ENCODE measurements around the gene ATP2C1. TPM values are rescaled to one million over a fixed set of nuclear protein-coding genes. Genes with fewer than 3 reads are reported as not detected.

Gene ATP2C1
- 10 to 100 TPM; 62.3 to 87.2 (median 76.6) TPM for total RNA-seq

DNA sequence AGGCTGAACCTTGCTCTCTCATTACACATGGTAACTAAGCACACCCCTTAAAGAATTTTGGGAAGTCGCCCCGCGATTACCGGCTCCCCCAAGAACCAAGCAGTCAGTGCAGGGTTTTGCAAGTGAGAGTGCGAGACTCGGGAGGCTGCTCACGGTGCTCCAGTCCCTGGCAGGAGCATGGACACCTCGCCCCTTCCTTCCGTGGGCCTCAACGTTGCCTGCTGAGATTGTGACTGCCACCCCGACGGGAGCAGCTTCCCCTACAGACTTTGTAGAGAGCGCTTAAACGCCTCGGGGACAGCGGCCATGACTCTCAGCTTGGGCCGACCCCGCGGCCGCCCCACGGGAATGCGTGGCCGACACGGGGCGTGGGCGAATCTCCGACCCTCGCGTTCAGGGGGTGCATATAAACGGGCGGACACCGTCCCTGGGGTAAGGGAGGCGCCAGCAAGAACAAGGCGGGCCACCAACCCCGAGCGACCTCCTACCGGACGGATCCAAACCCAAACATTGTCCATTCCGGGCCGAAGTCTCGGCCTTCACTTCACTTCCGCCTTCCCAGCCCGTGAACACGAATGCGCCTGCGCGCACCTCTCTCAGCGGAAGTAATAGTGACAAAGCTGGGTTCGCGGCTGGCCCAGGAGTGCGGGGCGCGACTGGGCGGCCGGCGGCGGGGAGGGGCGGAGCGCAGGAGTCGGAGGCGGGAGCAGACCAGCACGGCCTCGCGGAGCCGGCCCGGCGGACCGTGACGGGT is at the start of gene ATP2C1:
ATP2C1 (plus strand) TSS at position 709 of the 754 bp plus-strand sequence. CDS start 686 bp downstream, outside the sequence.
- TF ChIP-seq, protein P1, sequence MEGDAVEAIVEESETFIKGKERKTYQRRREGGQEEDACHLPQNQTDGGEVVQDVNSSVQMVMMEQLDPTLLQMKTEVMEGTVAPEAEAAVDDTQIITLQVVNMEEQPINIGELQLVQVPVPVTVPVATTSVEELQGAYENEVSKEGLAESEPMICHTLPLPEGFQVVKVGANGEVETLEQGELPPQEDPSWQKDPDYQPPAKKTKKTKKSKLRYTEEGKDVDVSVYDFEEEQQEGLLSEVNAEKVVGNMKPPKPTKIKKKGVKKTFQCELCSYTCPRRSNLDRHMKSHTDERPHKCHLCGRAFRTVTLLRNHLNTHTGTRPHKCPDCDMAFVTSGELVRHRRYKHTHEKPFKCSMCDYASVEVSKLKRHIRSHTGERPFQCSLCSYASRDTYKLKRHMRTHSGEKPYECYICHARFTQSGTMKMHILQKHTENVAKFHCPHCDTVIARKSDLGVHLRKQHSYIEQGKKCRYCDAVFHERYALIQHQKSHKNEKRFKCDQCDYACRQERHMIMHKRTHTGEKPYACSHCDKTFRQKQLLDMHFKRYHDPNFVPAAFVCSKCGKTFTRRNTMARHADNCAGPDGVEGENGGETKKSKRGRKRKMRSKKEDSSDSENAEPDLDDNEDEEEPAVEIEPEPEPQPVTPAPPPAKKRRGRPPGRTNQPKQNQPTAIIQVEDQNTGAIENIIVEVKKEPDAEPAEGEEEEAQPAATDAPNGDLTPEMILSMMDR (IDR thresholded peaks at IDR 0.05; ENCODE audit: low read depth): no peak

GRCh38 chr3:130844462-130844861 is 49.4 kb upstream of the ATP2C1 start:
- TF ChIP-seq, protein P1 (IDR thresholded peaks at IDR 0.05; ENCODE audit: low read depth): no peak

DNA sequence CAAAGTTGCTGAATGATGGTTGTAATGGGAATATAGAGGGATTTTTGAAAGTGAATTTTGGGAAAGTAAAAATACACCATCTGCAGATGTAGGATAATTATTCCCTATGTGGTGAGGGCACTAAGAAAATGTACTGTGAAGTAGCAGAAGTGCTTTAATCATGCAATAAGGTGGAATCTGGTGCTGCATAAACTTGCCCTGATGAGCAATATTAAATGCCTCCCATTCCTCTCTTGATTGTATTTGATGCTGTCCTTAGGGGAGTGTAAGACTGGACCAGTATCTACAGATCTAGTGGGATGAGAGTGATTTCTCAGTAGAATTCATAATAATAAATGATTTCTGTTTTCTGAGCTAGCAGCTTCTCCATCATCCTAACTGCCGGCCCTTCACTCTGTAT is 47.7 kb upstream of the ATP2C1 start:
- TF ChIP-seq, protein P1 (IDR thresholded peaks at IDR 0.05; ENCODE audit: low read depth): no peak

GRCh38 chr3:130849091-130849552 is 44.8 kb upstream of the ATP2C1 start:
- TF ChIP-seq, protein P1 (IDR thresholded peaks at IDR 0.05; ENCODE audit: low read depth): no peak

DNA sequence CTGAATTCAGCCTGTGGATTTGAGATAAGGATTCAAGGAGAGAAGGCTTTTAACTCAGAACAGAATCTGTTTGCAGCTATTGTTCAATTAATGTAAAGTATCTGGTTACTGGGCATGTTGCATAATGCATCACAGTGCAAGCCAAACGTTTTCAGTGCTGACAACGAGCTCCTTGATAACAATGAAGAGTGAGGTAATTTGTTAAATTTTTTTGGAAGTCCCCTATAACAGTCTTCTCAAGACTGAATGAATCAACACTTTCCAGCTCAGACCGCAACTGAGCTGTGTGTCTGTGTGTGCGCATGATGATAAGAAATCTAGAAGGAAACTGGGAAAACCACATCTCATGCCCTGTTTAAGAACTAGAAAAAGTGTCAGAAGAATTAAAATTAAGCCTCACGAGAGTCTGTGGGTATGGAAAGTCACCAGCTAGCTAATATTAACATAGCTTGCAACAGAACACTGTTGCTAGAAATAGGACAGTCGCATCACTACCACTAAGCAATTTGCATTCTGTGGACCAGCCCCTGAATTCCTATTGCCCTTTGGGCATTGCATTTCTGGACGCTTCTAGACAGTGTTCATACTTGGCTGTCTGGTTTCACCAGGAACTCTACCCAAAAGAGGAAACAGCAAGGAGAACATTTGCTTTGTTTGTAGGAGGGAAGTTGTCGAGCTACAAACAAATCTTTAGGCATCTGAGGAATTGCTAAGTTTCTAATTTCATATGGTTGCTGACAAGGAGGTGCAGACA is 43.7 kb upstream of the ATP2C1 start:
- TF ChIP-seq, protein P1 (IDR thresholded peaks at IDR 0.05; ENCODE audit: low read depth): no peak

GRCh38 chr3:130850843-130851242 is 43.0 kb upstream of the ATP2C1 start:
- TF ChIP-seq, protein P1 (IDR thresholded peaks at IDR 0.05; ENCODE audit: low read depth): no peak

GRCh38 chr3:130851277-130851676 is 42.6 kb upstream of the ATP2C1 start:
- TF ChIP-seq, protein P1 (IDR thresholded peaks at IDR 0.05; ENCODE audit: low read depth): no peak
